Measurements from ENCODE around the gene CALML4. TPM values are rescaled to one million over a fixed set of nuclear protein-coding genes. Genes with fewer than 3 reads are reported as not detected.
"Not testable (repeated sequence)": the region's sequence is repeated elsewhere in the genome, so short reads cannot be mapped to it uniquely, and the experiment has no call there.

Gene CALML4
- total RNA-seq, 1 donor from 2014 or later = 12.1 TPM

DNA sequence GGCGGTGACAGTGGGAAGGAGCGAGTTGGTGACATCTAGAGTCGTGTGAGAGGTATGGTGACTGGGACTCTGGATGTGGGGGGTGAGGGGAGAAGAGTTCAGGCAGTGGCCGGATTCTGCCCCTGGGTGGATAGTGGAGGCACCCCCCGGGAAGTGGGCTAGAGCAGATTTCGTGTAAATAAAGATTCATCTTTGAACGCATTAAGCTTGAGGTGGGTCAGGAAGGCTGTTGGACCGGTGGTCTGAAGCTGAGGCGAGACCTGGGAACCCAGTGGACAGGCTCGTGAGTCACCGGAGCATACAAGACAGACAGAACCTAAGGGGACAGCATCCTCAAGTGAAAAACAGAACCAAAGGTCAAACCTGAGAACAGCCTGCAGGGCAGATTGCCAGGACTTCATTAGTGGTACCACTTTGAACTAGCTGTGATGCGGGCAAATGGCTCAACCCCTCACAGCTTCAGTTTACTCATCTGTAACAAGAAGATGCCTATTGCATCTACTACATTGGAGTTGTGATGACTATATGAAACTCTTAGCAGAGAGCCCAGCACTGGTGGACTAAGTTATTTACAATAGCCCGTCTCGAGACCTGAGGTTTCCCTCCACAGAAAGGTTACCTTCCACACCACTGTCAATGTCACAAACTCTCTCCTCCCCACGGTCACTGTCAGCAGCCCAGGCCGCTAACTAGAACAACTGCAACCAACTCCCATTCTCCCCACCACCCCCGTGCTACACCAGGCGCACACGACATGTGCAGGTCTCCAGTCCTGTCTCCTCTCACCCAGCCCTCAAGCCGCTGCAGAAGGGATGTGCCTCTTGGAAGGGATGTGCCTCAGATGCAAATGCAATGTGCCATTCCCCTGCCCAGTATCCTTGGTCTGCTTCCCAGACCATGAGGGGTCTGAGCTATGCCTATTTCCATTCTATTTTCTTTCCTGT is 25.3 kb upstream of the CALML4 start:
- Mint-ChIP-seq H3K27me3 (ENCODE audit: low read depth) (no peaks in the 10 kb centered on the region), H3K27ac (peak overlapping the region; percentile 78), H3K9me3 (no peaks in the 10 kb centered on the region), H3K4me1 (ENCODE audit: low read depth) (peaks cover 26% of the 10 kb centered on the region), H3K36me3 (ENCODE audit: low read depth) (peaks cover 13% of the 10 kb centered on the region), H3K4me3 (ENCODE audit: low read depth) (peak overlapping the region; percentile 90)
- intact Hi-C loops (cut with micrococcal nuclease) = no loop called here
- DNase-seq (ENCODE audit: low spot score) = no peak

DNA sequence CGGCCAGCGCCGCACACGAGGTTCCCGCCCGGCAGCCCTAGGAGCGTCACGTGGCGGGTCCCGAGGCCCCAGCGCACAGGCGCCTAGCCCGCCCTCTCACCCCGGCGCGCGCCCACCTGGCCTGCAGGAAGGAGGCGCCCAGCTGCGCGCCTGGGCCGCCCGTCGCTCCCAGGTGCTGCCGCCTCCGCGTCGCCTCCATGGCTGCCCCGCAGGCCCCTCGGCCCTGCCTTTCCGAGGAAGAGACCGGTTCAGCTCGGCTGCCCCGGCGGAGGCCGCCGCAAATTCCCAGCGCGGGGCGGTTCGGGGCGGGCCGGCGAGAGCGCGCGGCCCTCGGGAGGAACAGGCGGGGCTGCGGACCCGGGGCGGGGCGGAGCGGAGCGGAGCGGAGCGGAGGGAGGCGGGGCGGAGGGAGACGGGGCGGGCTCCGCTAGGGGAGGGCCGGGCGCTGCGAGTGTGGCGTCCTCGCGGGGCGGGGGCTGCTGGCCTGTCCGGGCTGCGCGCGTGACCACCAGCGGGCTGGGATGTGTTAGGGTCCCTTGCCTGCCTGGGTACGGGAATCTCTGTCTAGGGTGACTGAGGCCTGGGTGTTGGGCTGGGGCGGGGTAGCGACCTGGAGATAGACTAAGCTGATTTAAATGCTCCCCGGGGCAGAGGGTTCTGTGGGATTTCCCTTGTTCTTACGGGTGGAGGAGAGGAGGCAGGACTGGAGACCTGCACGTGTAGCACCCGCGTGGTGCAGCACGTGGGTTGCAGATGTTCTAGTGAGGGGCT is 24.4 kb upstream of the CALML4 start, which contains the start of gene CLN6:
TSS of gene CLN6 (minus strand) at position 343 of the 771 bp plus-strand sequence. CDS start at position 199, 144 bp downstream.
- peaks cover 33% of the 10 kb centered on the region for H3K4me1 Mint-ChIP-seq (ENCODE audit: low read depth)
- peaks cover 21% of the 10 kb centered on the region for H3K36me3 Mint-ChIP-seq (ENCODE audit: low read depth)
- no peaks in the 10 kb centered on the region for H3K9me3 Mint-ChIP-seq
- peak within 1 kb of the TSS; percentile 94 for H3K4me3 Mint-ChIP-seq (ENCODE audit: low read depth)
- no peaks in the 10 kb centered on the region for H3K27me3 Mint-ChIP-seq (ENCODE audit: low read depth)
- intact Hi-C loops (cut with micrococcal nuclease) = loop anchor here (2.0 to 5.0 kb wide), 2 partner anchors 48 to 175 kb away; partner anchors contain the start of genes FEM1B and PIAS1
- peak within 1 kb of the TSS; percentile 78 for H3K27ac Mint-ChIP-seq
- DNase-seq (ENCODE audit: low spot score) = peak; percentile 81

- Mint-ChIP-seq H3K36me3 (ENCODE audit: low read depth) (peaks cover 25% of the 10 kb centered on the region), H3K4me1 (ENCODE audit: low read depth) (peaks cover 34% of the 10 kb centered on the region), H3K4me3 (ENCODE audit: low read depth) (peak overlapping the region; percentile 94), H3K27ac (peak overlapping the region; percentile 76), H3K9me3 (no peaks in the 10 kb centered on the region), H3K27me3 (ENCODE audit: low read depth) (no peaks in the 10 kb centered on the region)
- intact Hi-C loops (cut with micrococcal nuclease) = loop anchor here (2.0 to 5.0 kb wide), 2 partner anchors 48 to 174 kb away; partner anchors contain the start of genes FEM1B and PIAS1
- DNase-seq (ENCODE audit: low spot score) = no peak
Observed at GRCh38 chr15:68228971-68229385, 23.8 kb upstream of the CALML4 start.

DNA sequence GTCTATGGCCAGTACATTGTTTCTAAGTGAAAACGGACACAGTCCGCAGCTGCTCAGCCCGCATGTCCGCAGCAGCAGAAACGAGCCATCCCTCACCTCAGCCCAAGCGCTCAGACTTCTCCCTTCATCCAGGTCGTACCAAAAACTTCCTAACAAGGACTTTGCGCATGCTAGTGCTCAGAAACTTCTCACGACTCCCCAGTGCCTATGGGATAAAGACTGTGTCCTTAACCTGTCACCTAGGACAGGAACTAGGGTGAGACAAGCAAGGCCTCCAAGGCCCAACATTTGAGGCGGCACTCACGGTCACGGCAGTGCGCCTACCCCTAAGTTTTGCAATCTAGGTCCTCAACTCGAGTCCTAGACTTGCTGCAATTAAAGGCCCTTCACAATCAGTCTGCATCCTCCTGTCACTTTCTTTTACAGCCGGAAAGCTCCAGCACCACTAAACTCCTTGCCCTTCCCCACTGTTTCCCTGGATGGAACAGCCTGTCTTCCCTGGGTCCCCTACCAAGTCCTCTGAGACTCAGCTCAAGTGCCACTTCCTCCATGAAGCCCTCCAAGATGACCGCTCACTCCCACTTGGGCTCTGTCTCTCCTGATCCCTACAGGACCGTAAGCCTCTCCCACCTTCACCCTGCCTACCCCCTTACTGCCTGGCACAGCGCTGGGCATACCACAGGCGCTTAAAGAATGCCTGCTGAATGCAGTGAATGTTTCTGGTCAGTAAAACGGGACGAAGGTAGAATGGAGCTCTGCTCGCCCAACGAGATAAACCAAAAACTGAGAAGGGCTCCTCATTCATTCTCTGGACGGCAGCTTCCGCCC is 23.2 kb upstream of the CALML4 start:
- Mint-ChIP-seq H3K4me1 (ENCODE audit: low read depth) (peaks cover 34% of the 10 kb centered on the region), H3K9me3 (no peaks in the 10 kb centered on the region)
- no peak for DNase-seq (ENCODE audit: low spot score)

DNA sequence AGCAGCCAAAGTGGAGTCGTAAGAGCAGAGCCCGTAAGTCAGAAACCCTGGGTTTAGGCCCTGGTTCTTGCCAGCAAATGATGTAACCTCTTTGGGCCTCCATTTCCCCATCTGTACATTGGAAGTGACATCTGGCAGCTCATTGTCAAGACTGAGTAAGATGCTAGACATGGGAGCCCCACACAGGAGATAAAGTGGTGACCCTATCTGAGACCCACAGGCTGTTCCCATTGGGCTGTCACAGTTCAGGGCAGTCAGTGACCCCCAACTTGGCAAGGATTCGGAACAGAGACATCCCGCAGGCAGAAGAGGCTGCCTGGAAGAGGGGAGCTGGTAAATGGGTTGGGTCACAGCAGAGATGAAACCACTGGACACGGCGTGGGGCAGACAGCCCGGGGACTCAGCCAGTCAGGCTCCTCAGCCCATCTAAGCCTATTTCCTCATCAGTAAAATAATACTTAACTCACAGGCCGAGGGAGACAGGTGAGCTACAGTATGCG is 22.6 kb upstream of the CALML4 start:
- Mint-ChIP-seq H3K27ac (peak overlapping the region; percentile 26), H3K36me3 (ENCODE audit: low read depth) (peaks cover 33% of the 10 kb centered on the region), H3K27me3 (ENCODE audit: low read depth) (no peaks in the 10 kb centered on the region), H3K4me1 (ENCODE audit: low read depth) (peaks cover 37% of the 10 kb centered on the region), H3K9me3 (no peaks in the 10 kb centered on the region), H3K4me3 (ENCODE audit: low read depth) (peak overlapping the region; percentile 94)
- intact Hi-C loops (cut with micrococcal nuclease) = loop anchor here (2.0 to 5.0 kb wide), 2 partner anchors 50 to 173 kb away; partner anchors contain the start of genes FEM1B and PIAS1
- no peak for DNase-seq (ENCODE audit: low spot score)

More for the DNA sequence above, 23.2 kb upstream of the CALML4 start:
- Mint-ChIP-seq H3K4me3 (ENCODE audit: low read depth) (peak overlapping the region; percentile 94), H3K27ac (peak overlapping the region; percentile 76), H3K27me3 (ENCODE audit: low read depth) (no peaks in the 10 kb centered on the region), H3K36me3 (ENCODE audit: low read depth) (peaks cover 27% of the 10 kb centered on the region)
- intact Hi-C loops (cut with micrococcal nuclease) = loop anchor here (2.0 to 5.0 kb wide), 2 partner anchors 49 to 174 kb away; partner anchors contain the start of genes FEM1B and PIAS1

DNA sequence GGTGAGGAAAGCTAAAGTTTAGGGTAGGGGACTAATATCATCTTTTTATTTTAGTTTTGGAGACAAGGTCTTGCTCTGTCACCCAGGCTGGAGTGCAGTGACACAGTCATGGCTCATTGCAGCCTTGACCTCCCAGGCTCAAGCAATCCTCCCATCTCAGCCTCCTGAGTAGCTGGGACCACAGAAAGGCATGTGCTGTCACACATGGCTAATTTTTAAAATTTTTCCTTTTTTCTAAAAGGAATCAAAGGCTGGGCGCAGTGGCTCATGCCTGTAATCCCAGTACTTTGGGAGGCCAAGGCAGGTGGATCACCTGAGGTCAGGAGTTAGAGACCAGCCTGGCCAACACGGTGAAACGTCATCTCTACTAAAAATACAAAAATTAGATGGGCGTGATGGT is 20.3 kb upstream of the CALML4 start:
- peaks cover 37% of the 10 kb centered on the region for H3K4me1 Mint-ChIP-seq (ENCODE audit: low read depth)
- H3K27ac Mint-ChIP-seq; H3K27me3 Mint-ChIP-seq (ENCODE audit: low read depth); H3K9me3 Mint-ChIP-seq; DNase-seq (ENCODE audit: low spot score); H3K4me3 Mint-ChIP-seq (ENCODE audit: low read depth): not testable (repeated sequence)
- H3K36me3 Mint-ChIP-seq (ENCODE audit: low read depth) = peaks cover 37% of the 10 kb centered on the region
- intact Hi-C loops (cut with micrococcal nuclease) = loop anchor here (5.0 kb wide), 1 partner anchor 52 kb away; the partner anchor contains the start of gene FEM1B

DNA sequence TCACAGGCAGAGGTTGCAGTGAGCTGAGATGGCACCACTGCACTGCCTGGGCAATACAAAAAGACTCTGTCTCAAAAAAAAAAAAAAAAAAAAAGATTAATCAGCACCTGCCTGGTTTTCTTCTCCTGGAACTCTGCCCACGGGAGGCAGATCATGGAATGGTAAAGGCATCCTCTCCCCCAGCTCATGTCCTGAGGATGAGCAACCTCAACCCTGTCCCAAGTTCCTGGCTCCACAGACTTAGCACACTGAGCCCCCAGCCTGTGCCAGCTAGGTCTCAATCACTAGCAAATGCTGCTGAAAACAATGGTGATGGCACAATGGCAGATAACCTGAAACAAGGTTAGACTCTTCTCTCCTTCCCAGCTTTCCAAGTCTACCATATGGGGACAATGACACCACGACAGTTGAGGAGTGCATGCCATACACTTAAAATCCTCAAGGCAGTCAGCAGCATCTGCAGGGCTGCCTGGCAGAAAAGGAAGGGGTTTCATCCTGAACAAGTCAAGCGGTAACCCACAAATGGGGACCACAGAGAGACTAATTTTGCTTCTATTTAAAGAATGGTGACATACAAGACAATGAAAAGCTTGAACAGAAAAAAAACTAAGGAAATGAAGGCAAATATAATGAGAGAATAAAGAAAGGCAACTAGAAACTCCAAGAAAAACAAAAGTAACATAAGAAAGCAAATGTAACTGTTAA is 19.6 kb upstream of the CALML4 start:
- no peak for DNase-seq (ENCODE audit: low spot score)
- H3K27ac Mint-ChIP-seq = peak overlapping the region; percentile 18
- no peak overlapping the region for H3K4me3 Mint-ChIP-seq (ENCODE audit: low read depth)
- peaks cover 37% of the 10 kb centered on the region for H3K36me3 Mint-ChIP-seq (ENCODE audit: low read depth)
- H3K9me3 Mint-ChIP-seq = no peaks in the 10 kb centered on the region
- intact Hi-C loops (cut with micrococcal nuclease) = loop anchor here (5.0 kb wide), 1 partner anchor 53 kb away; the partner anchor contains the start of gene FEM1B
- no peaks in the 10 kb centered on the region for H3K27me3 Mint-ChIP-seq (ENCODE audit: low read depth)
- peaks cover 32% of the 10 kb centered on the region for H3K4me1 Mint-ChIP-seq (ENCODE audit: low read depth)

DNA sequence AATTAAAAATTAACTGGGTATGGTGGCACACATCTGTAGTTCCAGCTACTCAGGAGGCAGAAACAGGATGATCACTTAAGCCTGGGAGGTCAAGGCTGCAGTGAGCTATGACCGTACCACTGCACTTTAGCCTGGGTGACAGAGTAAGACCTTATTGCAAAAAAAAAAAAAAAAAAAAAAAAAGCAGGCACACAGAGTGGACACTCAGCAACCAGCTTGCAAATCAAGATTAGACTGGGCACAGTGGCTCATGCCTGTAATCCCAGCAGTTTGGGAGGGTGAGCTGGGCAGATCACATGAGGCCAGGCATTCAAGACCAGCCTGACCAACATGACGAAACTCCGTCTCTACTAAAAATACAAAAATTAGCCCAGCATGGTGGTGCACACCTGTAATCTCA is 19.0 kb upstream of the CALML4 start:
- no peak for DNase-seq (ENCODE audit: low spot score)
- Mint-ChIP-seq H3K36me3 (ENCODE audit: low read depth) (peaks cover 37% of the 10 kb centered on the region), H3K9me3 (no peaks in the 10 kb centered on the region), H3K27me3 (ENCODE audit: low read depth) (no peaks in the 10 kb centered on the region), H3K4me3 (ENCODE audit: low read depth) (no peak overlapping the region), H3K27ac (no peak overlapping the region), H3K4me1 (ENCODE audit: low read depth) (peaks cover 32% of the 10 kb centered on the region)
- intact Hi-C loops (cut with micrococcal nuclease) = no loop called here

DNA sequence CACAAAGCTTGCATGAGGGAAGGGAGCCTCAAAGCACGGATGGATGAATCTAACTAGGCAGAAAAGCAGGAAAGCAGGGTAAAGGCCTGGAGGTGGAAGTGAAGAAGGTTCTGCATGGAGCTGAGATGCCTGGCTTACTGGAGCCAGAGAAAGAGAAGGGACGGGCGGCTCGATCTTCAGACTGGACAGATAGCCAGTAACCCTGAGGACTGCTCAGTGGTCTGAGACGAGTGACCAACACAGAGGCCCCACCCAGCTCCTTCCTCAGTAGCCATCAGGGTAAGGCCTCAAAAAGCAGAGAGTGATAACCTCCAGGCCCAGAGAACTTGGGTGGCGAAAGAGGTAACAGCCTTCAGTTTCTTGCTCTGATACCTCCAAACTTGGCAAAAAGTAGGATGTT is 18.0 kb upstream of the CALML4 start:
- H3K4me3 Mint-ChIP-seq (ENCODE audit: low read depth) = no peak overlapping the region
- peaks cover 39% of the 10 kb centered on the region for H3K36me3 Mint-ChIP-seq (ENCODE audit: low read depth)
- intact Hi-C loops (cut with micrococcal nuclease) = no loop called here
- DNase-seq (ENCODE audit: low spot score) = no peak
- H3K27ac Mint-ChIP-seq = no peak overlapping the region
- peaks cover 25% of the 10 kb centered on the region for H3K4me1 Mint-ChIP-seq (ENCODE audit: low read depth)
- no peaks in the 10 kb centered on the region for H3K9me3 Mint-ChIP-seq
- H3K27me3 Mint-ChIP-seq (ENCODE audit: low read depth) = no peaks in the 10 kb centered on the region

DNA sequence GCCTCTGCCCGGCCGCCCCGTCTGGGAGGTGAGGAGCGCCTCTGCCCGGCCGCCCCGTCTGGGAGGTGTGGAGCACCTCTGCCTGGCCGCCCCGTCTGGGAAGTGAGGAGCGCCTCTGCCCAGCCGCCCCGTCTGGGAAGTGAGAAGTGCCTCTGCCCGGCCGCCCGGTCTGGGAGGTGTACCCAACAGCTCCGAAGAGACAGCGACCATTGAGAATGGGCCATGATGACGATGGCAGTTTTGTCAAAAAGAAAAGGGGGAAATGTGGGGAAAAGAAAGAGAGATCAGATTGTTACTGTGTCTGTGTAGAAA is 17.3 kb upstream of the CALML4 start:
- Mint-ChIP-seq H3K4me1 (ENCODE audit: low read depth) (peaks cover 20% of the 10 kb centered on the region), H3K36me3 (ENCODE audit: low read depth) (peaks cover 41% of the 10 kb centered on the region)
- intact Hi-C loops (cut with micrococcal nuclease); H3K27me3 Mint-ChIP-seq (ENCODE audit: low read depth); H3K27ac Mint-ChIP-seq; H3K9me3 Mint-ChIP-seq; H3K4me3 Mint-ChIP-seq (ENCODE audit: low read depth); DNase-seq (ENCODE audit: low spot score): not testable (repeated sequence)

GRCh38 chr15:68221530-68222431 is 16.6 kb upstream of the CALML4 start:
- DNase-seq (ENCODE audit: low spot score); H3K9me3 Mint-ChIP-seq; intact Hi-C loops (cut with micrococcal nuclease); H3K27ac Mint-ChIP-seq; H3K4me3 Mint-ChIP-seq (ENCODE audit: low read depth); H3K27me3 Mint-ChIP-seq (ENCODE audit: low read depth): not testable (repeated sequence)
- peaks cover 17% of the 10 kb centered on the region for H3K4me1 Mint-ChIP-seq (ENCODE audit: low read depth)
- peaks cover 41% of the 10 kb centered on the region for H3K36me3 Mint-ChIP-seq (ENCODE audit: low read depth)

All from activated T-helper 2 cell treated with anti-CD3 and anti-CD28 coated beads, Interferon-gamma antibody, Interleukin-2, Interleukin-4, amounts not matched to agents 10 μg/mL and 5 μg/mL and 100 μg/mL, durations not matched to agents 14 hours and 24 hours and 36 hours (primary cell).